Liver (tissue), 9 donors: ENCODE data around the gene PPM1J. TPM values are rescaled to one million over a fixed set of nuclear protein-coding genes. Genes with fewer than 3 reads are reported as not detected.

Experiments used
- DNase-seq: peaks from one replicate; pipeline ENCODE4 v3.0.0-alpha.2; 2017; ENCODE audit warnings: low spot score
- H3K27ac ChIP-seq, 2 donors: one replicate each; pipeline ENCODE4 v1.7.0; 2013; ENCODE audit warnings: inconsistent platforms in 2 of 2, low read length in 2 of 2, control low read depth in 1 of 2, low read depth in 1 of 2, mild to moderate bottlenecking in 1 of 2
- H3K27me3 ChIP-seq, 4 donors: one replicate each; pipeline versions ENCODE4 v1.6.1 to v1.7.0; 2013; ENCODE audit warnings: low read length in 3 of 4, inconsistent platforms in 1 of 4, mild to moderate bottlenecking in 1 of 4, moderate library complexity in 1 of 4; ENCODE audit not compliant: control insufficient read depth in 4 of 4, insufficient read depth in 4 of 4
- H3K36me3 ChIP-seq, 4 donors: one replicate each; pipeline versions ENCODE4 v1.6.1 to v1.7.0; 2013; ENCODE audit warnings: low read length in 3 of 4, mild to moderate bottlenecking in 3 of 4, low read depth in 1 of 4, moderate library complexity in 1 of 4; ENCODE audit not compliant: control insufficient read depth in 4 of 4, insufficient read depth in 3 of 4
- H3K4me1 ChIP-seq, 4 donors: one replicate each; pipeline versions ENCODE4 v1.6.1 to v1.7.0; 2013; ENCODE audit warnings: low read length in 3 of 4, mild to moderate bottlenecking in 3 of 4, moderate library complexity in 1 of 4; ENCODE audit not compliant: control insufficient read depth in 4 of 4, insufficient read depth in 4 of 4
- H3K4me3 ChIP-seq, 3 donors: one replicate each; pipeline versions ENCODE4 v1.6.1 to v1.7.0; 2013; ENCODE audit warnings: low read length in 3 of 3, control low read depth in 1 of 3, low read depth in 1 of 3, mild to moderate bottlenecking in 1 of 3
- H3K9ac ChIP-seq, 2 donors: one replicate each; pipeline ENCODE4 v1.7.0; 2013; ENCODE audit warnings: low read length in 2 of 2, mild to moderate bottlenecking in 2 of 2, moderate library complexity in 2 of 2, control low read depth in 1 of 2, low read depth in 1 of 2
- H3K9me3 ChIP-seq, 4 donors: one replicate each; pipeline versions ENCODE4 v1.6.1 to v1.7.0; 2013; ENCODE audit warnings: low read length in 3 of 4; ENCODE audit not compliant: control insufficient read depth in 4 of 4
- EGR1 ChIP-seq, 2 donors: IDR thresholded peaks; 2 replicates each; pipeline ENCODE4 v1.6.1; 2016 to 2018; ENCODE audit warnings: antibody characterized with exemption in 2 of 2, low read depth in 2 of 2
- FOXA1 ChIP-seq: IDR thresholded peaks from 2 replicates; pipeline ENCODE4 v1.6.1; 2016; ENCODE audit warnings: antibody characterized with exemption
- FOXA2 ChIP-seq: IDR thresholded peaks from 2 replicates; pipeline ENCODE4 v1.6.1; 2016; ENCODE audit warnings: antibody characterized with exemption
- GABPA ChIP-seq, 2 donors: IDR thresholded peaks in 1 of 2; conservative IDR thresholded peaks in 1 of 2; 2 replicates each; pipeline ENCODE4 v1.6.1; 2016; ENCODE audit warnings: antibody characterized with exemption in 2 of 2, mild to moderate bottlenecking in 1 of 2, moderate library complexity in 1 of 2
- HNF4A ChIP-seq, 2 donors: conservative IDR thresholded peaks; 2 replicates each; pipeline ENCODE4 v1.6.1; 2016; ENCODE audit warnings: antibody characterized with exemption in 2 of 2, mild to moderate bottlenecking in 2 of 2
- HNF4G ChIP-seq: IDR thresholded peaks from 2 replicates; pipeline ENCODE4 v1.6.1; 2016; ENCODE audit warnings: antibody characterized with exemption
- JUND ChIP-seq, 2 donors: IDR thresholded peaks; 2 replicates each; pipeline ENCODE4 v1.6.1; 2016; ENCODE audit warnings: antibody characterized with exemption in 2 of 2
- MAX ChIP-seq: IDR thresholded peaks from 2 replicates; pipeline ENCODE4 v1.6.1; 2016; ENCODE audit warnings: antibody characterized with exemption
- NR2F2 ChIP-seq: IDR thresholded peaks from 2 replicates; pipeline ENCODE4 v1.6.1; 2016; ENCODE audit warnings: antibody characterized with exemption
- RAD21 ChIP-seq, 2 donors: IDR thresholded peaks; 2 replicates each; pipeline ENCODE4 v1.6.1; 2016; ENCODE audit warnings: antibody characterized with exemption in 2 of 2, mild to moderate bottlenecking in 2 of 2
- RXRA ChIP-seq, 2 donors: IDR thresholded peaks; 2 replicates each; pipeline ENCODE4 v1.6.1; 2017 to 2018; ENCODE audit warnings: antibody characterized with exemption in 2 of 2, mild to moderate bottlenecking in 1 of 2
- SP1 ChIP-seq: IDR thresholded peaks from 2 replicates; pipeline ENCODE4 v1.6.1; 2018; ENCODE audit warnings: antibody characterized with exemption, mild to moderate bottlenecking
- TAF1 ChIP-seq: conservative IDR thresholded peaks from 2 replicates; pipeline ENCODE4 v1.6.1; 2016; ENCODE audit warnings: antibody characterized with exemption, mild to moderate bottlenecking
- YY1 ChIP-seq: IDR thresholded peaks from 2 replicates; pipeline ENCODE4 v1.6.1; 2016; ENCODE audit warnings: antibody characterized with exemption, mild to moderate bottlenecking
- ZBTB33 ChIP-seq: IDR thresholded peaks from 2 replicates; pipeline ENCODE4 v1.6.1; 2016; ENCODE audit warnings: antibody characterized with exemption
- WGBS: extraction: QIAGEN DNeasy Blood & Tissue Kit; methylation state at CpG from one replicate; pipeline ENCODE4 v1.1.7; 2013; 5-methylcytosine and 5-hydroxymethylcytosine counted together
- polyA plus RNA-seq, 2 donors: library from polyadenylated mRNA; stranded (reverse) in 1 of 2; unstranded in 1 of 2; fragments of 200-250 nt in 1 of 2; fragments of >200 nt in 1 of 2; fragmentation: Nextera tagmentation in 1 of 2; extraction: Ambion mirVana in 1 of 2; gene quantifications; one replicate each; pipeline versions ENCODE4 v1.2.1 to v1.2.3, GENCODE V29; 2013 to 2015
- total RNA-seq, 2 donors: library from RNA; depleted of rRNA; stranded (reverse); fragments of >200 nt; gene quantifications; one replicate each; pipeline ENCODE4 v1.2.3, GENCODE V29; 2014
- TF ChIP-seq, protein P1 (sequence below): IDR thresholded peaks from 2 replicates; pipeline ENCODE4 v1.6.1; 2016; ENCODE audit warnings: antibody characterized with exemption, mild to moderate bottlenecking
- TF ChIP-seq, protein P2 (sequence below): IDR thresholded peaks from 2 replicates; pipeline ENCODE4 v1.6.1; 2016; ENCODE audit warnings: antibody characterized with exemption
- TF ChIP-seq, protein P3 (sequence below): fragments of 150-350 bp; IDR thresholded peaks from 2 replicates; pipeline ENCODE4 v1.5.1; 2017; ENCODE audit warnings: improper control_type of control experiment, low read depth, low read length; ENCODE audit not compliant: missing input control
- donor health status: healthy.
- donor health status: healthy.
- donor health status: healthy.
- donor health status: healthy.
- donor health status: healthy.

Gene PPM1J
- total and polyA plus RNA-seq, 4 donors, result 0.08 to 0.17 TPM; not detected in 2

GRCh38 chr1:112695276-112695675 lies 19.9 kb downstream of the PPM1J start:
- H3K9me3 ChIP-seq, result no peaks in the 10 kb centered on the region
- no peak for DNase-seq
- WGBS, result 98% methylated on average over 9 of the region's 9 CpGs

DNA sequence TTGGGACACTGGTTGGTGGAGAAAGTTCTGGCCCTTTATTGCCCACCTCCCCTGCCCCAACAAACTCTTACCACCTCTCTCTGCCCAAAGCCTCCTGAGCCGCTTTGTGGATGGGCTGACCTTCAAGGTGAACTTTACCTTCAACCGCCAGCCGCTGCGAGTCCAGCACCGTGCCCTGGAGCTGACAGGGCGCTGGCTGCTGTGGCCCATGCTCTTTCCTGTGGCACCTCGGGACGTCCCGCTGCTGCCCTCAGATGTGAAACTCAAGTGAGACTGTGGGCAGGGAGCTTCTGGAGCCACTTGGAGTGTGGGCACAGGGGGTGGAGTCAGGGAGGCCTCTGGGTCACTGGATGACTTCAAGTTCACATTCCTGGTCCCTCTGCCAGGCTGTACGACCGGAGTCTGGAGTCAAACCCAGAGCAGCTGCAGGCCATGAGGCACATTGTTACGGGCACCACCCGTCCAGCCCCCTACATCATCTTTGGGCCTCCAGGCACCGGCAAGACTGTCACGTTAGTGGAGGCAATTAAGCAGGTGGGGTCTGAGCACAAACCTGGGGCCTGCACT lies 20.7 kb downstream of the PPM1J start:
- DNase-seq, result peak; percentile 16
- TF ChIP-seq RXRA (IDR thresholded peaks at IDR 0.05), result no peak
- TF ChIP-seq, protein P1, sequence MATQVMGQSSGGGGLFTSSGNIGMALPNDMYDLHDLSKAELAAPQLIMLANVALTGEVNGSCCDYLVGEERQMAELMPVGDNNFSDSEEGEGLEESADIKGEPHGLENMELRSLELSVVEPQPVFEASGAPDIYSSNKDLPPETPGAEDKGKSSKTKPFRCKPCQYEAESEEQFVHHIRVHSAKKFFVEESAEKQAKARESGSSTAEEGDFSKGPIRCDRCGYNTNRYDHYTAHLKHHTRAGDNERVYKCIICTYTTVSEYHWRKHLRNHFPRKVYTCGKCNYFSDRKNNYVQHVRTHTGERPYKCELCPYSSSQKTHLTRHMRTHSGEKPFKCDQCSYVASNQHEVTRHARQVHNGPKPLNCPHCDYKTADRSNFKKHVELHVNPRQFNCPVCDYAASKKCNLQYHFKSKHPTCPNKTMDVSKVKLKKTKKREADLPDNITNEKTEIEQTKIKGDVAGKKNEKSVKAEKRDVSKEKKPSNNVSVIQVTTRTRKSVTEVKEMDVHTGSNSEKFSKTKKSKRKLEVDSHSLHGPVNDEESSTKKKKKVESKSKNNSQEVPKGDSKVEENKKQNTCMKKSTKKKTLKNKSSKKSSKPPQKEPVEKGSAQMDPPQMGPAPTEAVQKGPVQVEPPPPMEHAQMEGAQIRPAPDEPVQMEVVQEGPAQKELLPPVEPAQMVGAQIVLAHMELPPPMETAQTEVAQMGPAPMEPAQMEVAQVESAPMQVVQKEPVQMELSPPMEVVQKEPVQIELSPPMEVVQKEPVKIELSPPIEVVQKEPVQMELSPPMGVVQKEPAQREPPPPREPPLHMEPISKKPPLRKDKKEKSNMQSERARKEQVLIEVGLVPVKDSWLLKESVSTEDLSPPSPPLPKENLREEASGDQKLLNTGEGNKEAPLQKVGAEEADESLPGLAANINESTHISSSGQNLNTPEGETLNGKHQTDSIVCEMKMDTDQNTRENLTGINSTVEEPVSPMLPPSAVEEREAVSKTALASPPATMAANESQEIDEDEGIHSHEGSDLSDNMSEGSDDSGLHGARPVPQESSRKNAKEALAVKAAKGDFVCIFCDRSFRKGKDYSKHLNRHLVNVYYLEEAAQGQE, result no peak
- TF ChIP-seq, protein P2, sequence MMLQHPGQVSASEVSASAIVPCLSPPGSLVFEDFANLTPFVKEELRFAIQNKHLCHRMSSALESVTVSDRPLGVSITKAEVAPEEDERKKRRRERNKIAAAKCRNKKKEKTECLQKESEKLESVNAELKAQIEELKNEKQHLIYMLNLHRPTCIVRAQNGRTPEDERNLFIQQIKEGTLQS, result no peak
- no peak for TF ChIP-seq NR2F2
- TF ChIP-seq TAF1, result no peak
- TF ChIP-seq HNF4A (conservative IDR thresholded peaks at IDR 0.05), result no peak
- no peak for TF ChIP-seq FOXA2
- no peak for TF ChIP-seq EGR1 (IDR thresholded peaks at IDR 0.05; ENCODE audit: low read depth in 2 of 2)
- TF ChIP-seq MAX, result no peak
- TF ChIP-seq YY1, result no peak
- TF ChIP-seq HNF4G, result no peak
- no peak for TF ChIP-seq JUND (IDR thresholded peaks at IDR 0.05)
- no peak for TF ChIP-seq GABPA (IDR thresholded peaks at IDR 0.05 in 1 of 2, conservative IDR thresholded peaks at IDR 0.05 in 1 of 2)
- TF ChIP-seq, protein P3, sequence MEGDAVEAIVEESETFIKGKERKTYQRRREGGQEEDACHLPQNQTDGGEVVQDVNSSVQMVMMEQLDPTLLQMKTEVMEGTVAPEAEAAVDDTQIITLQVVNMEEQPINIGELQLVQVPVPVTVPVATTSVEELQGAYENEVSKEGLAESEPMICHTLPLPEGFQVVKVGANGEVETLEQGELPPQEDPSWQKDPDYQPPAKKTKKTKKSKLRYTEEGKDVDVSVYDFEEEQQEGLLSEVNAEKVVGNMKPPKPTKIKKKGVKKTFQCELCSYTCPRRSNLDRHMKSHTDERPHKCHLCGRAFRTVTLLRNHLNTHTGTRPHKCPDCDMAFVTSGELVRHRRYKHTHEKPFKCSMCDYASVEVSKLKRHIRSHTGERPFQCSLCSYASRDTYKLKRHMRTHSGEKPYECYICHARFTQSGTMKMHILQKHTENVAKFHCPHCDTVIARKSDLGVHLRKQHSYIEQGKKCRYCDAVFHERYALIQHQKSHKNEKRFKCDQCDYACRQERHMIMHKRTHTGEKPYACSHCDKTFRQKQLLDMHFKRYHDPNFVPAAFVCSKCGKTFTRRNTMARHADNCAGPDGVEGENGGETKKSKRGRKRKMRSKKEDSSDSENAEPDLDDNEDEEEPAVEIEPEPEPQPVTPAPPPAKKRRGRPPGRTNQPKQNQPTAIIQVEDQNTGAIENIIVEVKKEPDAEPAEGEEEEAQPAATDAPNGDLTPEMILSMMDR, result no peak
- no peak for TF ChIP-seq ZBTB33
- TF ChIP-seq RAD21 (IDR thresholded peaks at IDR 0.05), result no peak
- no peak for TF ChIP-seq FOXA1
- TF ChIP-seq SP1, result no peak
- Histone ChIP-seq H3K36me3 (peaks cover 4 to 60% (median 28%) of the 10 kb centered on the region in 4 donors), H3K4me1 (peaks cover 6 to 17% (median 15%) of the 10 kb centered on the region in 4 donors), H3K9ac (no peak overlapping the region), H3K9me3 (no peaks in the 10 kb centered on the region), H3K4me3 (no peak overlapping the region), H3K27me3 (no peaks in the 10 kb centered on the region), H3K27ac (no peak overlapping the region)
- 88% methylated on average over 15 of the region's 15 CpGs for WGBS

More at GRCh38 chr1:112695276-112695675, 19.9 kb downstream of the PPM1J start:
- peaks cover 11 to 26% (median 23%) of the 10 kb centered on the region in 4 donors for H3K4me1 ChIP-seq
- TF ChIP-seq, protein P2, result no peak
- TF ChIP-seq FOXA2 (no peak), YY1 (no peak), SP1 (no peak), TAF1 (no peak), NR2F2 (no peak), MAX (no peak), JUND (IDR thresholded peaks at IDR 0.05) (no peak)
- H3K36me3 ChIP-seq, result peaks cover 0 to 53% (median 24%) of the 10 kb centered on the region in 4 donors
- no peaks in the 10 kb centered on the region for H3K27me3 ChIP-seq
- H3K4me3 ChIP-seq, result no peak overlapping the region
- H3K27ac ChIP-seq, result no peak overlapping the region
- no peak overlapping the region for H3K9ac ChIP-seq
